HepG2 (cell line): ENCODE data around the gene ZFHX3. TPM values are rescaled to one million over a fixed set of nuclear protein-coding genes. Genes with fewer than 3 reads are reported as not detected.

Source experiments
- ATAC-seq: fragments of 200-7000 bp; cut with Tn5 transposase; 3 replicates; pipeline ENCODE4 v1.9.1; 2020; ENCODE audit warnings: mild to moderate bottlenecking, moderate library complexity
- BruUV-seq: library from RNA; stranded (reverse); fragments of 400-500 nt; replicated peaks from 2 replicates; lab custom pipeline; 2021; lab: Mats Ljungman, UMichigan
- CTCF ChIA-PET: fragments of 300-600 bp; formaldehyde crosslinking; extraction: SDS; loops from one replicate; lab custom pipeline; 2021; ENCODE audit warnings: low total read pairs, inconsistent platforms, low intra/inter-chr PET ratio; lab: Yijun Ruan, JAX
- POLR2A ChIA-PET: fragments of 350-600 bp; sonication (Branson Sonifier 250); formaldehyde crosslinking; loops from one replicate; lab custom pipeline; 2020; ENCODE audit warnings: antibody characterized with exemption, inconsistent platforms; lab: Yijun Ruan, JAX
- DNase-seq: peaks from one replicate; pipeline ENCODE4 v3.0.0-alpha.2; 2015; ENCODE audit warnings: low spot score
- FAIRE-seq: peaks from 3 replicates; lab custom pipeline; 2011; peaks lifted over from hg19 to GRCh38; lab: Jason Lieb, UNC
- H2AFZ ChIP-seq: one replicate; pipeline ENCODE4 v1.6.1; 2011; ENCODE audit warnings: low read length, inconsistent platforms
- H3K27ac ChIP-seq: fragments of 300-600 bp; 3 replicates; pipeline ENCODE4 v1.8.0; 2011; ENCODE audit warnings: mixed run types, mild to moderate bottlenecking, mixed read lengths, low read length, inconsistent platforms; ENCODE audit not compliant: insufficient read depth; ENCODE audit errors: extremely low read length
- H3K27me3 ChIP-seq, 2 experiments: fragments of 200-600 bp in 1 of 2; 2 replicates in 1 of 2; 3 replicates in 1 of 2; pipeline versions ENCODE4 v1.6.0 to v1.8.0; 2011; ENCODE audit warnings: low read length in 2 of 2, mild to moderate bottlenecking in 2 of 2, moderate library complexity in 2 of 2, inconsistent platforms in 1 of 2; ENCODE audit not compliant: insufficient read depth in 2 of 2, control insufficient read depth in 1 of 2
- H3K36me3 ChIP-seq, 2 experiments: fragments of 200-600 bp in 1 of 2; replicated peaks in 1 of 2; 2 replicates in 1 of 2; 3 replicates in 1 of 2; pipeline versions ENCODE4 v1.5.1 to v1.8.0; 2011; ENCODE audit warnings: low read length in 2 of 2, inconsistent platforms in 1 of 2; ENCODE audit not compliant: insufficient read depth in 2 of 2, control insufficient read depth in 1 of 2
- H3K4me1 ChIP-seq: 2 replicates; pipeline ENCODE4 v1.5.1; 2012; ENCODE audit warnings: low read length, inconsistent platforms; ENCODE audit not compliant: insufficient read depth
- H3K4me2 ChIP-seq: 2 replicates; pipeline ENCODE4 v1.6.0; 2011; ENCODE audit warnings: low read depth, low read length, inconsistent platforms
- H3K4me3 ChIP-seq, 3 experiments: fragments of 200-600 bp in 1 of 3; sonication (generic), shearing (Covaris generic) in 1 of 3; replicated peaks in 1 of 3; 2 replicates each; pipeline ENCODE4 v1.5.1; 2011 to 2016; ENCODE audit warnings: low read length in 3 of 3, inconsistent platforms in 2 of 3, low read depth in 2 of 3, mild to moderate bottlenecking in 2 of 3, control low read depth in 1 of 3, mixed read lengths in 1 of 3; ENCODE audit not compliant: insufficient read depth in 1 of 3
- H3K79me2 ChIP-seq: one replicate; pipeline ENCODE4 v1.6.1; 2011; ENCODE audit warnings: low read length, inconsistent platforms; ENCODE audit not compliant: insufficient read depth
- H3K9ac ChIP-seq: 2 replicates; pipeline ENCODE4 v1.6.0; 2011; ENCODE audit warnings: mild to moderate bottlenecking, low read depth, low read length, inconsistent platforms; ENCODE audit not compliant: insufficient read depth
- H3K9me3 ChIP-seq: 2 replicates; pipeline ENCODE4 v1.5.1; 2012; ENCODE audit warnings: mild to moderate bottlenecking, low read length
- H4K20me1 ChIP-seq: 2 replicates; pipeline ENCODE4 v1.6.0; 2011; ENCODE audit warnings: inconsistent platforms, mild to moderate bottlenecking, low read length, moderate library complexity; ENCODE audit not compliant: insufficient read depth
- NFIC ChIP-seq: IDR thresholded peaks from 2 replicates; pipeline ENCODE4 v1.6.1; 2012; ENCODE audit warnings: mild to moderate bottlenecking, low read length, inconsistent platforms
- RBM22 ChIP-seq: fragments of 200-400 bp; formaldehyde crosslinking; optimal IDR thresholded peaks from 2 replicates; pipeline ENCODE3; 2017; ENCODE audit warnings: mild to moderate bottlenecking, low read length, moderate library complexity
- TOE1 ChIP-seq: sonication (generic); formaldehyde crosslinking; IDR thresholded peaks from 2 replicates; pipeline ENCODE4 v1.4.0; 2020; ENCODE audit warnings: mild to moderate bottlenecking, missing genetic modification reagents
- ZFP37 ChIP-seq: sonication (generic); formaldehyde crosslinking; IDR thresholded peaks from 2 replicates; pipeline ENCODE4 v1.4.0; 2020; ENCODE audit warnings: missing genetic modification reagents, borderline replicate concordance
- ZNF563 ChIP-seq: sonication (generic); formaldehyde crosslinking; IDR thresholded peaks from 2 replicates; pipeline ENCODE4 v1.8.0; 2022; ENCODE audit warnings: mild to moderate bottlenecking, moderate library complexity, missing genetic modification reagents
- WGBS: methylation state at CpG from one replicate; pipeline ENCODE4 v1.1.6; 2017; ENCODE audit warnings: low lambda C conversion rate; 5-methylcytosine and 5-hydroxymethylcytosine counted together
- in situ Hi-C: cut with HindIII; loops from 2 replicates; pipeline ENCODE4 v1.10.0; 2017; ENCODE audit warnings: low pct_unique_long_range_greater_than_20kb; ENCODE audit not compliant: extremely low pct_ligation_motif_present
- intact Hi-C: fragments of 100-400 bp; cut with micrococcal nuclease; formaldehyde crosslinking; loops from one replicate; pipeline ENCODE4 v1.10.0; 2022; ENCODE audit not compliant: unreplicated experiment
- polyA plus RNA-seq, 8 experiments: library from polyadenylated mRNA; depleted of rRNA in 3 of 8; stranded (reverse) in 7 of 8; unstranded in 1 of 8; fragments of >200 nt; fragmentation: Illumina TruSeq in 4 of 8; extraction: Trizol in 4 of 8; gene quantifications; 2 replicates each; pipeline versions ENCODE4 v1.2.1 to v1.2.3, GENCODE V29; 2011 to 2016; ENCODE audit warnings: low read depth in 4 of 8, missing spikeins in 1 of 8, mixed read lengths in 1 of 8; ENCODE audit not compliant: insufficient read depth in 1 of 8
- total RNA-seq, 5 experiments: library from RNA; depleted of rRNA; stranded (reverse); fragments of >200 nt; fragmentation: Illumina TruSeq; extraction: Trizol; gene quantifications; 2 replicates each; pipeline ENCODE4 v1.2.3, GENCODE V29; 2016; ENCODE audit warnings: low read depth in 1 of 5
- TF ChIP-seq, protein P1 (sequence below): sonication (generic); formaldehyde crosslinking; IDR thresholded peaks from 2 replicates; pipeline ENCODE4 v1.4.0; 2020; ENCODE audit warnings: missing genetic modification reagents, mild to moderate bottlenecking, borderline replicate concordance

The ZFHX3 gene
- total and polyA plus RNA-seq, 2 of the 13 experiments (the other 11 are each of a cell fraction or from before 2014, with no cell fraction given), result 5.0 to 6.0 TPM

DNA sequence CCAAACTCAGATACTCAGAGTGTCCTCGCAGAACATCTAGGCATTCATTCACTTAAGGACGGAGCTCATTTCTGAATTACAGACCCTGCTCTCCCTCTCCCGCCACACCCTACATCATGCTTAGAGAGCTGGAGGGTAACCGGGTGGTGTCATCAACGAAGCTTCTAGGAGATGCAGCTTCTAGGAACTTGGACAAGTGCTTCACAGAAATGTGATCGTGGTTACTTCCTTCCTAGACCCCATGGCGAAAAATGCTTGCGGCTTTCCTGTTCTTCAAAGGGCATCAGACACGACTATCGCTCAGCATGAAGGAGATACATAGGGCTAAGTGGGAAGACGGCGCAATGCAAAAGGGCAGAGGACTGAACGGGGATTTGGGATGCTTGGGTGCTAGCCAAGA, 126.8 kb downstream of the ZFHX3 start:
- CTCF ChIA-PET, result no interaction called here
- POLR2A ChIA-PET, result interaction anchor here (0.7 to 1.3 kb wide), 2 partner anchors 37 to 130 kb away, joined by 3 to 4 read pairs; no protein-coding TSS in a partner anchor

DNA sequence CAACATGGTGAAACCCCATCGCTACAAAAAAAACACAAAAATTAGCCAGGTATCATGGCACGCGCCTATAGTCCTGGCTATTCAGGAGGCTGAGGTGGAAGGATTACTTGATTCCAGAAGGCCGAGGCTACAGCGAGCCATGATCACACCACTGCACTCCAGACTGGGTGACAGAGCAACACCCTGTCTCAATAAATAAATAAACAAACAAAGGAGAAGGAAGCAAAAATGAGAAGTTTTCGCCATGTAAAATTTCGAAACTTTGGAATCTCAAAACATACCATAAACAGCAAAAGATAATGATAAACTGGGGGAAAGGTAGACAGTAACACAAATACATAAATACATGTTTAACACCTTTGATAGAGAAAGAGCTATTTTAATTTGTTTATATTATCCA, 130.9 kb downstream of the ZFHX3 start:
- H3K79me2 ChIP-seq, result peaks cover 42% of the 10 kb centered on the region
- in situ Hi-C loops, result no loop called here

More for the DNA sequence above, 126.8 kb downstream of the ZFHX3 start:
- DNase-seq (no peak), ATAC-seq (no peak), FAIRE-seq (no peak)
- Histone ChIP-seq H3K4me2 (no peak overlapping the region), H3K4me1 (peaks cover 63% of the 10 kb centered on the region), H3K9me3 (no peaks in the 10 kb centered on the region), H3K27ac (peak overlapping the region; percentile 5), H3K79me2 (peaks cover 53% of the 10 kb centered on the region), H2AFZ (no peak overlapping the region), H3K4me3 (no peak overlapping the region), H3K27me3 (no peaks in the 10 kb centered on the region), H4K20me1 (no peaks in the 10 kb centered on the region), H3K9ac (no peak overlapping the region), H3K36me3 (peaks cover 0 to 4% of the 10 kb centered on the region in 2 experiments; a peak in 2 of 5 replicates)
- no TSS peak for BruUV-seq
- intact Hi-C loops (loop anchor here (10.0 kb wide), 1 partner anchor 256 kb away; no protein-coding TSS in a partner anchor), in situ Hi-C loops (no loop called here)
- WGBS, result 97% methylated on average over 13 of the region's 13 CpGs
- TF ChIP-seq RBM22, result peak; percentile 26
- TF ChIP-seq, protein P1, sequence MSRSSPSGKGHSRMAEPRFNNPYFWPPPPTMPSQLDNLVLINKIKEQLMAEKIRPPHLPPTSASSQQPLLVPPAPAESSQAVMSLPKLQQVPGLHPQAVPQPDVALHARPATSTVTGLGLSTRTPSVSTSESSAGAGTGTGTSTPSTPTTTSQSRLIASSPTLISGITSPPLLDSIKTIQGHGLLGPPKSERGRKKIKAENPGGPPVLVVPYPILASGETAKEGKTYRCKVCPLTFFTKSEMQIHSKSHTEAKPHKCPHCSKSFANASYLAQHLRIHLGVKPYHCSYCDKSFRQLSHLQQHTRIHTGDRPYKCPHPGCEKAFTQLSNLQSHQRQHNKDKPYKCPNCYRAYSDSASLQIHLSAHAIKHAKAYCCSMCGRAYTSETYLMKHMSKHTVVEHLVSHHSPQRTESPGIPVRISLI (CRISPR knock-in tag), result peak; percentile 69; the same call in 1 of the 2 replicates
- no peak for TF ChIP-seq ZNF563 (CRISPR knock-in tag)
- TF ChIP-seq ZFP37 (CRISPR knock-in tag), result no peak

More for the DNA sequence above, 130.9 kb downstream of the ZFHX3 start:
- H4K20me1 ChIP-seq, result no peaks in the 10 kb centered on the region
- no peak for TF ChIP-seq NFIC
- TF ChIP-seq TOE1, result no peak
- H3K4me2 ChIP-seq, result no peak overlapping the region
- DNase-seq (no peak), FAIRE-seq (no peak), ATAC-seq (no peak)
- H3K4me1 ChIP-seq, result peaks cover 54% of the 10 kb centered on the region
- no peak overlapping the region for H3K9ac ChIP-seq
- no peaks in the 10 kb centered on the region for H3K27me3 ChIP-seq
- intact Hi-C loops, result no loop called here
- 98% methylated on average over 7 of the region's 7 CpGs for WGBS
- no peak overlapping the region for H2AFZ ChIP-seq
- H3K27ac ChIP-seq, result no peak overlapping the region
- H3K9me3 ChIP-seq, result no peaks in the 10 kb centered on the region
- no TSS peak for BruUV-seq
- no peak overlapping the region for H3K4me3 ChIP-seq
- ChIA-PET POLR2A (no interaction called here), CTCF (no interaction called here)
- H3K36me3 ChIP-seq, result no peaks in the 10 kb centered on the region; a peak in 2 of 5 replicates
